Measurements from ENCODE around the gene VPS37D.

The VPS37D gene

GRCh38 chr7:73717991-73718405 lies 50.4 kb downstream of the VPS37D start (continued):
- no peak for TF ChIP-seq ZNF311 (tag by site-specific recombination; IDR thresholded peaks at IDR 0.05; ENCODE audit: borderline replicate concordance)
- no peak for TF ChIP-seq ZFP3 (tag by site-specific recombination; IDR thresholded peaks at IDR 0.05; ENCODE audit: low read depth)
- TF ChIP-seq ZNF426 (tag by site-specific recombination; IDR thresholded peaks at IDR 0.05), result no peak
- no peak for TF ChIP-seq ZNF37A (tag by site-specific recombination; IDR thresholded peaks at IDR 0.05)
- peak; percentile 20; the same call in 1 of the 2 replicates for TF ChIP-seq ZEB2 (tag by site-specific recombination; IDR thresholded peaks at IDR 0.05)
- TF ChIP-seq ZNF664 (tag by site-specific recombination; IDR thresholded peaks at IDR 0.05), result no peak
- 0 out of 2 replicates have a peak, but pooled peaks have one; percentile 20 for TF ChIP-seq OSR2 (tag by site-specific recombination; IDR thresholded peaks at IDR 0.05)
- peak; percentile 79 for TF ChIP-seq ZIC2 (tag by site-specific recombination; IDR thresholded peaks at IDR 0.05)
- no peak for TF ChIP-seq ZFP69B (tag by site-specific recombination; IDR thresholded peaks at IDR 0.05)
- TF ChIP-seq HOXA7 (CRISPR knock-in tag; IDR thresholded peaks at IDR 0.05; ENCODE audit: borderline replicate concordance), result no peak
- no peak for TF ChIP-seq ZFP41 (tag by site-specific recombination; IDR thresholded peaks at IDR 0.05; ENCODE audit: borderline replicate concordance)
- TF ChIP-seq ZBTB1 (tag by site-specific recombination; IDR thresholded peaks at IDR 0.05), result no peak
- no peak for TF ChIP-seq ZNF184 (tag by site-specific recombination; IDR thresholded peaks at IDR 0.05)
- peak; percentile 30; the same call in 1 of the 2 replicates for TF ChIP-seq HIC1 (tag by site-specific recombination; IDR thresholded peaks at IDR 0.05)
- TF ChIP-seq ZNF350 (tag by site-specific recombination; IDR thresholded peaks at IDR 0.05), result no peak
- TF ChIP-seq ZBTB7A (tag by site-specific recombination; IDR thresholded peaks at IDR 0.05; ENCODE audit: low read depth), result no peak
- no peak for TF ChIP-seq ZNF645 (tag by site-specific recombination; IDR thresholded peaks at IDR 0.05)
- TF ChIP-seq ZNF629 (tag by site-specific recombination; IDR thresholded peaks at IDR 0.05), result peak; percentile 13; the same call in 1 of the 2 replicates
- TF ChIP-seq ZNF624 (tag by site-specific recombination; IDR thresholded peaks at IDR 0.05), result no peak
- peak; percentile 57; the same call in 1 of the 2 replicates for TF ChIP-seq GLIS2 (tag by site-specific recombination; IDR thresholded peaks at IDR 0.05)
- no peak for TF ChIP-seq FEZF1 (tag by site-specific recombination; IDR thresholded peaks at IDR 0.05)
- TF ChIP-seq HOXD13 (CRISPR knock-in tag; IDR thresholded peaks at IDR 0.05; ENCODE audit: borderline replicate concordance), result no peak
- no peak for TF ChIP-seq ZNF26 (tag by site-specific recombination; IDR thresholded peaks at IDR 0.05)
- no peak for TF ChIP-seq YY1 (tag by site-specific recombination; IDR thresholded peaks at IDR 0.05)
- TF ChIP-seq ZNF791 (tag by site-specific recombination; IDR thresholded peaks at IDR 0.05), result no peak
- no peak for TF ChIP-seq ZNF549 (tag by site-specific recombination; IDR thresholded peaks at IDR 0.05)
- no peak for TF ChIP-seq REPIN1 (tag by site-specific recombination; IDR thresholded peaks at IDR 0.05; ENCODE audit: low read depth)
- TF ChIP-seq ZNF610 (tag by site-specific recombination; IDR thresholded peaks at IDR 0.05; ENCODE audit: borderline replicate concordance), result no peak
- TF ChIP-seq ZSCAN30 (tag by site-specific recombination; IDR thresholded peaks at IDR 0.05), result no peak

Measured in HEK293 (cell line).